NCI-H2107 treated with DMSO at 0.1 percent for 48 hours (cell line): ENCODE measurements around the gene BCO1.
A peak's percentile ranks its signal among the peaks of the same experiment; 100 is the strongest.
"Not testable (repeated sequence)": the region's sequence is repeated elsewhere in the genome, so short reads cannot be mapped to it uniquely, and the experiment has no call there.

ENCODE experiments used
- DNase-seq: peaks from one replicate; lab custom pipeline; 2025; ENCODE audit not compliant: unreplicated experiment; lab: John Stamatoyannopoulos, UW

BCO1 gene

GRCh38 chr16:81238296-81239011 is at the start of gene BCO1:
Gene BCO1 (plus strand): TSS chr16:81238689. CDS start chr16:81238909, 220 bp downstream.
- DNase-seq = peak; percentile 90

- DNase-seq = no peak
Measured at GRCh38 chr16:81189100-81189664, 49.3 kb upstream of the BCO1 start.

GRCh38 chr16:81190667-81191066 is 47.8 kb upstream of the BCO1 start:
- no peak for DNase-seq

GRCh38 chr16:81195885-81196534 is 42.5 kb upstream of the BCO1 start:
- DNase-seq = no peak

- DNase-seq = no peak
Measured at GRCh38 chr16:81198635-81199034, 39.9 kb upstream of the BCO1 start.

- no peak for DNase-seq
Measured at GRCh38 chr16:81201267-81201666, 37.2 kb upstream of the BCO1 start.

- peak; percentile 53 for DNase-seq
Measured at GRCh38 chr16:81204798-81205680, 33.5 kb upstream of the BCO1 start.

- no peak for DNase-seq
Measured at GRCh38 chr16:81207076-81207475, 31.4 kb upstream of the BCO1 start.

- DNase-seq = peak; percentile 89
Measured at GRCh38 chr16:81210807-81211206, 27.7 kb upstream of the BCO1 start.

GRCh38 chr16:81212830-81213465 is 25.5 kb upstream of the BCO1 start:
- no peak for DNase-seq

- no peak for DNase-seq
Measured at GRCh38 chr16:81214745-81215166, 23.7 kb upstream of the BCO1 start.

- DNase-seq = no peak
Measured at GRCh38 chr16:81216114-81216513, 22.4 kb upstream of the BCO1 start.

- DNase-seq = peak; percentile 66
Measured at GRCh38 chr16:81216706-81217105, 21.8 kb upstream of the BCO1 start.

GRCh38 chr16:81219151-81219550 is 19.3 kb upstream of the BCO1 start:
- no peak for DNase-seq

GRCh38 chr16:81220349-81220748 is 18.1 kb upstream of the BCO1 start:
- DNase-seq = peak; percentile 15

GRCh38 chr16:81221731-81222130 is 16.8 kb upstream of the BCO1 start:
- DNase-seq = no peak

GRCh38 chr16:81224824-81225223 is 13.7 kb upstream of the BCO1 start:
- DNase-seq = no peak

GRCh38 chr16:81225697-81226096 is 12.8 kb upstream of the BCO1 start:
- not testable (repeated sequence) for DNase-seq

GRCh38 chr16:81227785-81228184 is 10.7 kb upstream of the BCO1 start:
- DNase-seq = no peak

GRCh38 chr16:81229811-81230210 is 8.7 kb upstream of the BCO1 start:
- DNase-seq = no peak

- no peak for DNase-seq
Measured at GRCh38 chr16:81231014-81231413, 7.5 kb upstream of the BCO1 start.
